ENCODE data around the gene STIMATE. TPM values are rescaled to one million over a fixed set of nuclear protein-coding genes. Genes with fewer than 3 reads are reported as not detected.
A peak's percentile ranks its signal among the peaks of the same experiment; 100 is the strongest.

The STIMATE gene
- total and polyA plus RNA-seq, 2 experiments from 2014 or later: 9.3 to 10.3 TPM

DNA sequence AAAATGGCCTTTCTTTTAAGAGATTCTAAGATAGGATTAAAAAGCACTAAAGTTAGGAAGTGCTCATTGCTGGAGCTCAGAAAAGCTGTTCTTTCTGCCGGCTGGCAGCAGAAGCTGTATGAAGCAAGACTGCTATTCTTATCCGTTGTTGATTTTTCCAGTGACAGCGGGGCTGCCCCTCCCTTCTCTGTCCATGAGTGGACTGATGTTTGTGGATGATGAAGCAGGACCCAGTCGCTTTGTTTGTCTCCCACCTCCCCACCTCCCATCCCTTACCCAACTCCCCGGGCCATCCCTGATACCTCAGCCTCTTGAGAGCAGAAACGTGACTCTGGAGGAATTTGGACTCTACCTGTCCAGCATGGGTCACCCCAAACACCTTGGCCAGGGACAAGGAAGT, 52.2 kb downstream of the STIMATE start:
- no peak overlapping the region for H3K27ac ChIP-seq
- no peak overlapping the region for H3K4me2 ChIP-seq (ENCODE audit: unreplicated experiment)
- H3K4me3 ChIP-seq: no peak overlapping the region
- H3K4me1 ChIP-seq (ENCODE audit: insufficient read depth): peaks cover 7% of the 10 kb centered on the region
- in situ Hi-C loops (cut with MboI): no loop called here
- TF ChIP-seq EZH2phosphoT487 (IDR thresholded peaks at IDR 0.05; ENCODE audit: insufficient read depth, low read depth) (no peak), EZH2 (IDR thresholded peaks at IDR 0.05; ENCODE audit: insufficient read depth, poor library complexity, severe bottlenecking) (no peak)
- no peak overlapping the region for H3K9ac ChIP-seq
- no peaks in the 10 kb centered on the region for H3K27me3 ChIP-seq (replicated peaks; ENCODE audit: insufficient read depth)
- no peaks in the 10 kb centered on the region; the same call in 1 of the 2 replicates for H3K36me3 ChIP-seq (ENCODE audit: low read depth)
- WGBS, 2 experiments (ENCODE audit: low coverage in 1 of 2, low lambda C conversion rate in 2 of 2, missing lambda C conversion rate in 2 of 2): 29 to 37% methylated on average over 5 to 6 of the region's 6 CpGs
- DNase-seq: peak; percentile 36
- no peak overlapping the region for H2AFZ ChIP-seq
- no peaks in the 10 kb centered on the region for H3K79me2 ChIP-seq (ENCODE audit: insufficient read depth)
- no peaks in the 10 kb centered on the region for H3F3A ChIP-seq (ENCODE audit: insufficient read depth)
- H3K9me3 ChIP-seq (ENCODE audit: low read depth): no peaks in the 10 kb centered on the region
- H4K20me1 ChIP-seq (ENCODE audit: insufficient read depth): no peaks in the 10 kb centered on the region
- no peaks in the 10 kb centered on the region for H3K9me2 ChIP-seq (ENCODE audit: insufficient read depth)

DNA sequence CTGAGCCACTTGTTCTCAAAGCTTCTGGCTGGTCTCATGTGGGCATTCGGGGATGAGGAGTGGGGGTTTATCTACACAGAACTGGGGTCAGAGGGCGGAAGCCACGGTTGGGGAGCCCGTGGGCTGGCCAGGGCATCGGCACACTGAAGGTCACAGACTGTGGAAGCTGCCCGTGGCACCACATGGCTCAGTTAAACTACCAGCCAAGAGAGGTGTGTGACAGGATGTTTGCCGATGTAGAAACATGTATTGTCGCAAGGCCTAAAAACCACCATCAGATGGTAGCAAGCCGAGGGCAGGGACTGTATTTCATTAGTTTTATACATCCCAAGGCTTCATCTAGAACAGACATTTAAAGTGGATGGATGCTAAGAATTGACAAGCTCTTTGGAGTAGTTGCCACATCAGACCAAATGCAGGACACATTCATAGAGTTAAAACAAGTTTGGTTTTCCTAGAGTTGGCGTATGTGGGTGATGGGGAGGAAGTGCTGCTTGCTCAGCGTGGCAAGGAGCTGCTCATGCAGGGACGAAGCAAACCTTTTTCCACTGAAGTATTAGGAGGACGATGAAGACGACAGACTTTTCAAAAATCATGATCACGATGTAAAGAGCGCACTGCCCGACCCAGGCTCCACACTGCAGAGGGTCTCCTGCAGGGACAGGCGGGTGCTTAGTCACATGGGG, 52.9 kb downstream of the STIMATE start:
- Histone ChIP-seq H3K4me2 (ENCODE audit: unreplicated experiment) (no peak overlapping the region), H3K9ac (no peak overlapping the region), H3K27ac (no peak overlapping the region), H3K9me3 (ENCODE audit: low read depth) (no peaks in the 10 kb centered on the region), H3K36me3 (ENCODE audit: low read depth) (no peaks in the 10 kb centered on the region; the same call in 1 of the 2 replicates), H3K4me3 (no peak overlapping the region), H3K4me1 (ENCODE audit: insufficient read depth) (peaks cover 7% of the 10 kb centered on the region), H4K20me1 (ENCODE audit: insufficient read depth) (no peaks in the 10 kb centered on the region), H3F3A (ENCODE audit: insufficient read depth) (no peaks in the 10 kb centered on the region), H3K79me2 (ENCODE audit: insufficient read depth) (no peaks in the 10 kb centered on the region), H3K27me3 (replicated peaks; ENCODE audit: insufficient read depth) (no peaks in the 10 kb centered on the region), H3K9me2 (ENCODE audit: insufficient read depth) (no peaks in the 10 kb centered on the region), H2AFZ (no peak overlapping the region)
- no peak for DNase-seq
- in situ Hi-C loops (cut with MboI): no loop called here
- TF ChIP-seq EZH2phosphoT487 (IDR thresholded peaks at IDR 0.05; ENCODE audit: insufficient read depth, low read depth) (no peak), EZH2 (IDR thresholded peaks at IDR 0.05; ENCODE audit: insufficient read depth, poor library complexity, severe bottlenecking) (no peak)
- 82 to 84% methylated on average over 18 of the region's 18 CpGs for WGBS, 2 experiments (ENCODE audit: low coverage in 1 of 2, low lambda C conversion rate in 2 of 2, missing lambda C conversion rate in 2 of 2)

DNA sequence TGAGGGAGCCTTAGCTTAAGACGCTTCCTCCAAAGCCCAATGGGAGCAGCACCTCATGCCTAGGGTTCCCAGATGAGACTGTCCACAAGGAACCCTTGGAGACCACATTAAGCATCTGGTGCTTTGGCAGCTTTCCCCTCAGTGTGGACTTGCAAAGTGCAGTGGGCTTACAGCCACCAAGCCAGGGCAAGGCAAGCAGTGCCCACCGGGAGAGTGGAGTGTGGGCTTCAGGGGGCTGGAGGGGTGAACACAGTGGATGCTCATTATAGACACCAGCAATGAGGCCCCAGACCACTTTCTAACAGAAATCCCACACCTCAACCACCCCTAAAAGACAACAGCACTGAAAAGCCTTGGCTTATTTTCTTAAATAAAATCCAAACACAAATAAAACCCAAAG, 53.5 kb downstream of the STIMATE start:
- H3F3A ChIP-seq (ENCODE audit: insufficient read depth): no peaks in the 10 kb centered on the region
- no peak overlapping the region for H3K4me3 ChIP-seq
- H4K20me1 ChIP-seq (ENCODE audit: insufficient read depth): no peaks in the 10 kb centered on the region
- no peak for DNase-seq
- no peak overlapping the region for H3K4me2 ChIP-seq (ENCODE audit: unreplicated experiment)
- WGBS, 2 experiments (ENCODE audit: low coverage in 1 of 2, low lambda C conversion rate in 2 of 2, missing lambda C conversion rate in 2 of 2): 93 to 94% methylated on average over 2 of the region's 2 CpGs
- H3K79me2 ChIP-seq (ENCODE audit: insufficient read depth): no peaks in the 10 kb centered on the region
- TF ChIP-seq EZH2 (IDR thresholded peaks at IDR 0.05; ENCODE audit: insufficient read depth, poor library complexity, severe bottlenecking) (no peak), EZH2phosphoT487 (IDR thresholded peaks at IDR 0.05; ENCODE audit: insufficient read depth, low read depth) (no peak)
- H3K4me1 ChIP-seq (ENCODE audit: insufficient read depth): peaks cover 5% of the 10 kb centered on the region
- no peak overlapping the region for H3K9ac ChIP-seq
- in situ Hi-C loops (cut with MboI): no loop called here
- no peak overlapping the region for H3K27ac ChIP-seq
- H3K9me3 ChIP-seq (ENCODE audit: low read depth): no peaks in the 10 kb centered on the region
- H2AFZ ChIP-seq: no peak overlapping the region
- H3K9me2 ChIP-seq (ENCODE audit: insufficient read depth): no peaks in the 10 kb centered on the region
- no peaks in the 10 kb centered on the region; the same call in 1 of the 2 replicates for H3K36me3 ChIP-seq (ENCODE audit: low read depth)
- H3K27me3 ChIP-seq (replicated peaks; ENCODE audit: insufficient read depth): no peaks in the 10 kb centered on the region

DNA sequence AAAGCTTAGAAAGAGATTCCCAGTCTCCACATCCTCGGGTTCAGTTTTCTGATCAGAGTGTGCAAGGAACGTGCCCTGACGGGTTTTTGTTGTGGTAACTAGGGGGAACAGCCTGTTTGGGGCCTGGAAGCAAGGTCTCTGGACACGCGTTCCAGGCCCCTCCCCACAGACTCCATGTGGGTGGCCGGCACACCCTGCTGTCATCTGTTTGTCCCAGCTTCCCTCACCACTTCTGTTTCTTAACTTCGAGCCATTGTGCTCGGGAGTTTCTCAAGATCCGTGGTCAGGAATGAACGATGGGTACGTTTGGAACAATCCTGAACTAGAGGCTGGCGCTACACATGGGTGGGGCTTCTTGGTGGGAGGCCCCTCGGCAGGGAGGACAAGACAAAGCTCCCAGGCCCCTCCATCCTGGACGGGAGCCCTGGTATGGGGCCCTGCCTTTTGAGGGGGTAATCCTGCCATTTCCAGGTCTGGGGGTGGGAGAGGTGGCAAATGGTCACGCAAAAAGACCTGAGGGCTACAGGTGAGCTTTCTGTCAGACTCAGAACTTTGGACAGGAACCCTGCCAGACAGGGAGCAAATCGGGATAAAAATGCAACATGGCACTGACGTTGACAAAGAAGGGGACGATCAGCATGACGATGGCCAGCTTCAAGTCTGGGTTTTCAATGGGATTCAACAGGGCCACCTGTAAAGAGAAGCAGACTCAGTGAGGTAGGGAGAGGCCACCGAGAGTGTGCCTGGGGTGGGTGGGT, 54.1 kb downstream of the STIMATE start:
- no peak for TF ChIP-seq EZH2phosphoT487 (IDR thresholded peaks at IDR 0.05; ENCODE audit: insufficient read depth, low read depth)
- no peak for TF ChIP-seq EZH2 (IDR thresholded peaks at IDR 0.05; ENCODE audit: insufficient read depth, poor library complexity, severe bottlenecking)
- in situ Hi-C loops (cut with MboI): no loop called here
- no peaks in the 10 kb centered on the region for H3K9me2 ChIP-seq (ENCODE audit: insufficient read depth)
- H2AFZ ChIP-seq: no peak overlapping the region
- H3F3A ChIP-seq (ENCODE audit: insufficient read depth): no peaks in the 10 kb centered on the region
- no peaks in the 10 kb centered on the region; the same call in 1 of the 2 replicates for H3K36me3 ChIP-seq (ENCODE audit: low read depth)
- no peaks in the 10 kb centered on the region for H3K27me3 ChIP-seq (replicated peaks; ENCODE audit: insufficient read depth)
- H3K9ac ChIP-seq: no peak overlapping the region
- H3K4me1 ChIP-seq (ENCODE audit: insufficient read depth): no peaks in the 10 kb centered on the region
- no peaks in the 10 kb centered on the region for H4K20me1 ChIP-seq (ENCODE audit: insufficient read depth)
- no peak for DNase-seq
- H3K9me3 ChIP-seq (ENCODE audit: low read depth): no peaks in the 10 kb centered on the region
- no peaks in the 10 kb centered on the region for H3K79me2 ChIP-seq (ENCODE audit: insufficient read depth)
- no peak overlapping the region for H3K4me3 ChIP-seq
- no peak overlapping the region for H3K27ac ChIP-seq
- 55 to 56% methylated on average over 20 of the region's 20 CpGs for WGBS, 2 experiments (ENCODE audit: low coverage in 1 of 2, low lambda C conversion rate in 2 of 2, missing lambda C conversion rate in 2 of 2)
- no peak overlapping the region for H3K4me2 ChIP-seq (ENCODE audit: unreplicated experiment)
